ENCODE results near the gene WFDC8.

WFDC8 gene

DNA sequence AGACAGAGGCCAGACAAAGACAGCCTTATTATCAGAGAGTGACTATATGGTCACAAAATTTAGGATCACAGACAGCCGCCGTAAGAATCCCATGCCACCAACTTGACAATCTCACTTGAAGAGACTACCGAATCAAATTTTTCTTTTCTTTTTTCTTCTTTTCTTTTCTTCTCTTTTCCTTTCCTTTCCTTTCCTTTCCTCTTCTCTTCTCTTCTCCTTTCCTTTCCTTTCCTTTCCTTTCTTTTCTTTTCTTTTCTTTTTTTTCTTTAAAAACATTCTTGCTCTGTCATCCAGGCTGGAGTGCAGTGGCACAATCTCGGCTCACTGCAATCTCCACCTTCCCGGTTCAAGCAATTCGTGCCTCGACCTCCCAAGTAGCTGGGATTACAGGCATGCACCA is 30.7 kb downstream of the WFDC8 start:
- DNase-seq (ENCODE audit: low spot score): no peak

DNA sequence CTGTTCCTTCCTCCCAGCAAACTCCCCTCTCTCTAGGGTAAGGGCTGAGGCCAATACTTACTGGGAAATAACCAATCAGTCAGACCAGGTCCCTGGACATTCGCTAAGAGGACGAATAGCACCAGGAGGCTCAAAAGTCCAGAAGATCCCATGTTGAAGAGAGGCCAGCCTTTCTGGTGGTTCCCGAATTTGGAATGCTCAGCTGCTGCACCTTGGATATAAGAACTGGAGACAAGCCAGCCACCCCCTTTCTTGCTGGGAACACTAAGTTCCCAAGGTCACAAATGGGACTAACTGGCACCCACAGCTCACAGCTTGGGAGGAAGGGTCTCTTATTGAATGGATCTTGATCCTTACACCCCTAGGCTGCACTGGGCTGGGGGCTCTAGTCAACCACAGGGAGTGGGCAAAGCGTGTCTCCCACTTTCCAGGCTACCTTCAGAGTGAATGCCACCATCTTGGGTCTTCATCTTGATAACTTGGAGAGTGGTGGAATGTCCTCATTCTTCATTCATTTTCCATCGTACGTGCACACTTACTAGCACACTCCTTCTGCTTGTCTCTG is 31.8 kb downstream of the WFDC8 start, which contains the start of gene EPPIN:
Gene EPPIN, minus strand, starts transcription at position 196 of the 565 bp plus-strand sequence. Its CDS starts 44 bp downstream, at position 152.
- DNase-seq (ENCODE audit: low spot score): no peak

DNA sequence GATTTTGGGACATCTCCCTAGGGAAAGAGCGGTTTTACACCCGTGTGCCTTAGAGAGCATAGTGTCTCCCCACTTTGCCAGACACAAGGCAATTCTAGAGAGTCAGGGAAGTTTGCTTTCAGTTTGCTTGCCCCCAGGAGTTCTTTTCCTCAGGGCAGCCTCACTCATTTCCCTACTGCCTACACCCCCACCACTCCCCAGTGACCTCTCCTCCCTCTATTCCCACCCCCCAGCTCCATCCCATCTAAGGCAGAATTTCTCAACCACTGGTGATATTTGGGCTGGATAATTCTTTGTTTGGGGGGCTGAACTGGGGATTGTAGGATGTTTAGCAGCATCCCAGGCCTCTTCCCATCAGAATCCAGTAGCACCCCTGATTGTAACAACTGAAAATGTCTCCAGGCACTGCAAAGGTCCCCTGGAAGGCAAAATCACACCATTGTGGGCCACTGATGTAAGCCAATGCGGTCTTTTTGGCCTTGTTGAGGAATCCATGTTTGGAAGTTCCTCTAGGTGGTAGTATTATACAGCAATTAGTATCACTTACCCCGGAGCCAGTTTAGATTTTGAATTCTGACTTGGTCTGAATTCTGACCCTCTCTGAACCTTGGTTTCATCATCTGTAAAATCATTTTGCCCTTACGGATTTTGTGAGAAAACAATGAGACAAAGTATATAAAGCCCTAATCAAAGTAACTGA is 33.2 kb downstream of the WFDC8 start:
- peak; percentile 30 for DNase-seq (ENCODE audit: low spot score)

DNA sequence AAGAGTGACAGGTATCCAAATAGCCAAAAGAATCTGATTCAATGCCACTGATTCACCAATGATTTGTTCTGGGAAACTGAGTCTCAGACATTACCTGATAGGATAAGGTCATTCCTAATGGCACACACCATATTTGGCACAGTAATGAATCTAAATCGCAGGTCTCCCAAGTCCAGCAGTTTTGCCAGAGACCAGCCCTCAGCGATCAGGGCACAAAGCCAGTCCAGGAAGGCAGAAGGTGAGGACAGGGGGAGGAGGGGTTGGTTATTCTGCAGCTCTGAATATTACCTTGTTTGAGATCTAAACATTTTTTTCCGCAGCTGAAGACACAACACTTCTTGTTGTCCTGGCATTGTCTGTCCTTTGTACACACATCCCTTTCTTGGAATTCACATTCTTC is 33.7 kb downstream of the WFDC8 start:
- no peak for DNase-seq (ENCODE audit: low spot score)

DNA sequence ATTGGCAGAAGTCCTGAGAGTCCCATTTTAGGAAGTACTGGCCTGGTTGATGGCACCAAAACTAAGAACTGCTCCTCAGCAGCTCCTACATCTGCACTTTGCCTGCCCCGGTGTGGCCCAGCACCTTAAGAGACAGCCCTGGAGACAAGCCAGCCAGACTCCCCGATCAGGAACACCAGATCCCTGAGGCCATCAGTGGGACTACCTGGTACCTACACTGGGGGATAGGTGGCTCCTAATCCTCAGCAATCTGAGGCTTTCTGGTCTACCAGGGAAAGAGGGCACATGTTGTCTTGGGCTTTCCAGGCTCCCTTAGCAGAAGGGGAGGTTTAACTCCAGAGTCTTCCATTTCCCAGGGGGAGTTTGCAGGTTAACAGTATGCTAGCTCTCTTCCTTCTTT is 39.7 kb downstream of the WFDC8 start, which contains the start of gene WFDC6:
Gene WFDC6, minus strand, starts transcription at position 101 of the 400 bp plus-strand sequence. Its CDS starts 75 bp downstream, at position 26.
- DNase-seq (ENCODE audit: low spot score): no peak

DNA sequence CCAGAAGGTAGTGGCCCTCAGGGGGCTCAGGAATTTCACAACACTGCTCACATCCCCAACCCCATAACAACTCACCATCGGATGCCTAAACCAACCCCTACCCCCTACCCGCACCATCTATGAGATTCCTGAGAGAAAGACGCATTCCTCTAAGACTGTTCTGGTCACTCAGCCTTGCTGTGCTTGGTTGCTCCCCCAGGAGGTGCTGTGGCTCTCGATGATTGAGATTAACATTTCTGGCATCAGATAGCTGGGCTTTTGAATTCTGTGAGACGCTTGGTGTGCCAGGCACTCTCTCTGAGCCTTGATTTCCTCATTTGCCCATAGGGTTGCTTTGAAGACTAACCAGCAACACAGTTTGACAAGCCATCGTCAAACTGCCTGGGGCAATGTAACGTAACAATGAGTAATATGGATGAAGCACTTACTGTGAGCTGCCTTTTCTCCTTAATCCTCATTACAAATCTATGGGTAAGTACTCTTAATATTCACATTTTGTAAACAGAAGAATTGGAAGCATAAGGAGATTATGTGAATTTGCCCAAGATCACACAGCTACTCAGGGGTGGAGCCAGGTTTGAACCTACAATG is 40.8 kb downstream of the WFDC8 start:
- DNase-seq (ENCODE audit: low spot score): no peak

DNA sequence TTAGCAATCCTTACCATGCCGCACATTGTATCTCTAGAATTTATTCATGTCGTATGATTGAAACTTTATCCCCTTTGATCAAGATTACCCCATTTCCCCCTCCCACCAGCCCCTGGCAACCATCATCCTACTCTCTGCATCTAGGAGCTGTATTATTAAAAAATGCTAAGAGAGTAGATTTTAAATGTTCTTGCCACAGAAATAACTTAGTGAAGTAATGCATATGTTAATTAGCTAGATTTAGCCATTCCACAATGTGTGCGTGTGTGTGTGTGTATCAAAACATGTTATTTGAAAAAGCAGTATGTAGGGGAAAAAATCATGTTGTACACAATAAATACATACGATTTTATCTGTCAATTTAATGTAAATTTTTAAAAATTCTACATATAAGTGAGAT is 51.8 kb downstream of the WFDC8 start:
- no peak for DNase-seq (ENCODE audit: low spot score)

DNA sequence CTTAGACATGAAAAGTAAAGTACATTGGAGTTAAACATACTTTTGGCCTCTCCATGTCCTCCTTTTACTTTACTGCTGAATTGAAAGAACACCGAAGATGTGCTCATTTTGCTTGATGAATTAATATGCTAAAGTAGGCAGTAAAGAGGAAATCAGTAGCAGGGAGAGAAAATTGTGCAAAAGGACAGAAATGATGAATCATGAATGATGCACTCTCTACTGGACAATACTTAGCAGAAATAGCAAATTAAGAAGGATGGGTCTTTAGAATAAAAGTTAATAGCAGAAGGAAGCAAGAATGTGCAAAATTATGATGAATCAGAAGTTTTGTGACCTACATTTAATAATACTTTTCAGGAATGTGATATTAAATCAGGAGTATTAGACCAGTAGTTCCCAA is 55.3 kb downstream of the WFDC8 start:
- DNase-seq (ENCODE audit: low spot score): no peak

DNA sequence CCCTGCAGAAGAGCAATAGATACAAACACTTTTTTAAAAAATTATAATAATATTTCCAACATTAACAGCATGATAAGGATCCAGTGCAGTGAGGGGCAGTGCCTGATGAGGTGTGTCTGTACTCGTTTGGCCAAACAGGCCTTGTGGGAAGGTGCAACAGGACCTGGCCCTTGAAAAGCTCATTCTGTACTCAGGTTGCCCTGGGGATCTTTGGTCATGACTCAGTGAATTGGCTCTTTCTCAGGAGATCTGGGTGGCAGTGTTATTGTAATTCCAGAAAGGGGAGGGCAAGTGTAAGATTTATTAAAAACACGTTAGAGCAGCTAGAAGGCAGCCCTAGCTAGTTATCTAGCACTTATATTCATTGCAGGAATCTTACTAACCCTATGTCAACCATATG is 60.8 kb downstream of the WFDC8 start:
- no peak for DNase-seq (ENCODE audit: low spot score)

DNA sequence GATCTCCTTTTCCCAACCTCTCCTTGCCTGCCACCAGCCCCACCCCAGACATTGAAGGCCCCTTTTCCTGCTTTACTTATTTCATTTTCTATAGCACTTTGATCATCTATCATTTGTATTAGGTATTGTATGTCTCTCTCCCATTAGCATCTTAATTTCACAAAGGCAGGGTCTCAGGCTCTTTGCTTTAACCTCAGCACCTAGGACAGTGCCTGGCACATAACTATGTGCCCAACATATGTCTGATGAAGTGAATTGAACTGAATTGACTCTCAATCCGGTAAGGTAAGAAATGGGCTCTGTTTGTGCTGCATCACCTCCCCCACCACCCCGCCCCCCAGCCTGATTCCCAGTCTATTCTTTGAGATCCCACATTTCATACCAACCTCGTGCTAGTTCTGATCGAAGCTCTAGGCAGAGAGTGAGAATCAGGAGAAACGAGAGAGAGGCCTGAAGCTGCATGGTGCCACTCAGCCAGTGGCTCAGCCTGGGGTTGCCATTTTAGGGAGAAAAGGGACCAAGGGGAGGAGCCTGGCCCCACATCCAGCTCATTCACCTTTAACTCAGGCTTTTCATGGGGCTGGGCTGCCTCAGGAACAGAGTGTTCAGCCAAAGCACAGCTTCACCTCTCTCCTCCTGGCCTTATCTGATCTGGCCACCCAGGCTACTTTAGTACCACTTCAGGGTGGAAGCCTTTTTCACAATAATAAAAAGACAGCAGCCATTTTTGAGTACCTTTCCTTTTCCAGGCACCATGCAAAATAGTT is 63.8 kb downstream of the WFDC8 start, which contains the start of gene SPINT3:
Gene SPINT3, minus strand, starts transcription at position 476 of the 767 bp plus-strand sequence. Its CDS starts 14 bp downstream, at position 462.
- DNase-seq (ENCODE audit: low spot score): no peak

DNA sequence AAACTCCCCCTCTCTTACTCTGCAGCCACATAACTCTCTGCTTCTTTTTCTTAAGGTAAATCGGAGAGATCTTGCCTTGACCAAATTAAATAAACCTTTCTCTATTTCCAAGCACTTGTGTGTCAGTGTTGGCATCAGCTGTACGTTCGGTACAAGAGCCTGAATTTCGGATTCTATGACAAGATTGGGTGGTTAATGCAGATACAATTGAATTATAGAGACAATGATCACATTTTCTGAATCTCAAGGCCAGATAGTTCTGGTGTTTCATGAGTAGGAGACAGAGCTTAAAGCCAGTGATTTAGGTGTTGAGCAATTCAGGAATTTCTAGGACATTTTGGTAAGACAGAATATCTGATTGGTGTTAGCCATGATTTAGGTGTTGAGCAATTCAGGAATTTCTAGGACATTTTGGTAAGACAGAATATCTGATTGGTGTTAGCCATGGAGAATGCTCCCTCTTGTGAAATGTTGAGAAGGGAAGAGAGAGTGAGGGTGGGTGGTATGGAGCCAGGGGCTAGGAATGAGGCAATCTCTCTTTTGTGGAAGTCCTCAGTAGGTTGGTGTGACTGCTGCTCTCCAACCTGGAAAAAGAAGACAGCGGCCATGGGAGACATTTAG is 68.7 kb downstream of the WFDC8 start:
- DNase-seq (ENCODE audit: low spot score): no peak

DNA sequence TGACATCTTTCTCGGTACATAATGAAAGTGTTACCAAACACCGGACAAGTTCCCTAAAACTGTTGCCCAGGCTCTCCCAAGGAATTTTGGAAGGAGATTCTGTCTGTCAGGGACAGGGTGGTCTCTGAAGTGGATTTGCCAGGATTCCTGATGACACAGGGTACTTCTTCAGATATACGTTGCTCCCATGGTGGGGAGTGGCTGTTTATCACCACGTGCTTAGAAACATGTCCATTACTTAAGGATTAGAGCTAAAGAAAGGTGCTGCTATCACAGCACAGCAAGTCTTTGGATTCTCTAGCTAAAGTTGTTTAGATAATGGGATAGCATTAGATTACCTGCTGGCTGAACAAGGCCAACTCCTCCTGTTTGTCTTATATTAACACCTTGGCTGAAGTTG is 70.0 kb downstream of the WFDC8 start:
- DNase-seq (ENCODE audit: low spot score): no peak

DNA sequence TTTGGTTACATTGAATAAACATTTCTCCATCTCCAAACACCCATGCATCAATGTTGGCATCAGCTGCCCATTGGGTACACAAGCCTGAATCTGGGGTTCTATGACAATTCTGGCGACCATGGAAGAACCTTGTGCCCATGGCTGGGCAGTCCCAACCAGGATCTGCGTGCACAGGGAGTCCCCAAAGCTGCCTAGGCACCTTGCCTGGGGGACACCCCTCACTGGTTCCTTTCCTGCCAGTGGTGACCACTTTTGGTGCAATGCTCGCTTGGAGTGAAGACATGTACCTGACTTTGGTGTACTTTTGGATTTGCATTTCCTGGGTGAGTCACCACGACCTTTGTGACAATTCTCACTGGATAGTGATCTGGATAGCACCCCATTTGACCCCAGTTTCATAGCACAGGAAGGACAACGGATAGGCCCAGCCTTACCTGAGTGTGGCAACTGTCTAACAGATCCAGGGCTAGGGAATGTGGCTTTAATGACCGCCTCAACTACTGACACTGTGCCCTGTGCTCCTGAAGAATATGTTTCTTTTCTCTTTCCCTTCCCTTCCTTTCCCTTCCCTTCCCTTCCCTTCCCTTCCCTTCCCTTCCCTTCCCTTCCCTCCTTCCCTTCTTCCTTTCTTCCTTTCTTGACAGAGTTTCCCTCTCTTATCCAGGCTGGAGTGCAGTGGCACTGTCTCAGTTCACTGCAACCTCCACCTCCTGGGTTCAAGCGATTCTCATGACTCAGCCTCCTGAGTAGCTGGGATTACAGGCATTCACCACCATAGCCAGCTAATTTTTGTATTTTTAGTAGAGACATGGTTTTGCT is 70.8 kb downstream of the WFDC8 start:
- no peak for DNase-seq (ENCODE audit: low spot score)

DNA sequence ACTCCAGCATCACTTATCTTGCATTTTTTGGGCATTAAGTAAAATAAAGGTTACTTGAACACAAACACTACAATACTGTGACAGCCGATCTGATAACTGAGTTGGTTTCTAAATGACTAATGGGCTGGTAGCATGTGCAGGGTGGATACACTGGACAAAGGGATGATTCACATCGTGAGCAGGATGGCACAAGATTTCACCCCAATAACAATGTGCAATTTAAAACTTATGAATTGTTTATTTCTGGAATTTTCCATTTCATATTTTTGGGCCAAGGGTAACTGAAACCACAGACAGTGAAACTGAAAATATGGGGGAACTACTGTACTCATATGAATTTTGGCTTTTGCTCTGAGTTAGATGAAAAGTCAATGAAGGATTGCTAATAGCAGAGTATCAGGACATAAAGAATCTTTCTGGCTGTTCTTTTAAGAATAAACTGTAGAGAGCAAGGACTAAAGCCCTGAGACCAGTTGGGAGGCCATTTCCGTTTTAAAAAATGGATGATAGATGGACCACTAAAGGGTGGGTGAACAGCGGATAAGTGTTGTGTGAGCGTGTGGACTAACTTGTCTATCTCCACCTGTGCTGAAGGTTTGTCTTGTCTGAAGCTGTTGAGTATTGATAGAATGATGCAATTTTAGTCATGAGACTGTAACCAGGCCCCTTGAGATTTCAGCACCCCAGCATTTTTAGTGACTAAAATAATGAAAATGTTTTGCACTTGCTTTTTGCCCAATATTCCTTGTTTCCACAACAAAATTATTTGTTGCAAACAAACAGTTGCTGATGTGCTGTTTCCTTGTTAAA is 71.9 kb downstream of the WFDC8 start:
- DNase-seq (ENCODE audit: low spot score): no peak

DNA sequence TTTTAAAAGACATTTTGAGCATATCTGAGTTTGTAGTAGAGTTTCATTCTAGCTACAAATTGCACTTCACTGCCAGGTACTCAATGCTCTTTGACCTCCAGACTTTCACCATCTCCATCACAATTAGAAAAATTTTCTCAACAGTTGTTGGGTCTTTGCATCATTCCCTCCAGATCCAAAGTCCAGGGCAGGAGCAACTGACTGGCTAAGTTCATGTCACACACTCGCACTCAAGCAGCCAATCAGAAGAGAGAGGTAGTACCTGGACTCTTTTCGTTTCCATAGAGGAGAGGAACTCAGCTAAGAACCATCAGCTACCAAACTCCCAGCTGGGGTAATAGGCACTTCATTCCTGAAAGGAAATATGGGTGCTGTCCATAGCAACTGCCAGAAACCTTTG is 72.7 kb downstream of the WFDC8 start:
- no peak for DNase-seq (ENCODE audit: low spot score)

DNA sequence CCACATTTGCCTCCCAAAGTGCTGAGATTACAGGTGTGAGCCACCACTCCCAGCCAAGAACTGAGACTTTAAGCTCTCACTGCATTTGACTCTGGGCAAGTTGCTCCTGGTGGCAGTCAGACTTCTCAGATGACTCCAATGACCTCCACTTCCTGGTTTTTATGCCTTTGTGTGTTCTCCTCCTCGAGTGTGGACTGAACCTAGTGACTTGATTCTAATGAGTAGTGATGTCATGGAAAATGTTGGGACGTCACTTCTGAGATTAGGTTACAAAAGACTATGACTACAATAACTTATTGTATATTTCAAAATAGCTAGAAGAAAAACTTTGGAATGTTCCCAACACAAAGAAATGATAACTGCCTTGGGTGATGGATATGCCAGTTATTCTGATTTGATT is 75.7 kb downstream of the WFDC8 start:
- no peak for DNase-seq (ENCODE audit: low spot score)

DNA sequence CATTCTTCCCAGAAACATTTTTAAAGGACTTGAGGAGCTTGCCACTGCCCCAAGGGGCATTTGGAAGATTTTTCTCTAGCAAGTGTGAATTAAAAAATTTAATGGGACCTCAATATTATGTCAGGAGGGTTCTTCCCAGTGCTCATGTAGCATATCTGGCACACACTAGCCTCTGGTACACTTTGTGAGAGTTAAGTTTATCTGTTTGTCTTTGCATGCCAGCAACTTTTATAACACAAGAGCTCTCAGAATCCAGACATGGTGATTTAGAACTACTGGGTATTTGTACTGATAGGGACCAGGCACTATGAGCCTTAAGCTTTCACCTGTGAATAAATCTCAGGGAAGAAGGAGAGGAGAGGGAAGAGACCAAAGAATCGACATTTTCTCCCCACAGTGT is 76.5 kb downstream of the WFDC8 start:
- DNase-seq (ENCODE audit: low spot score): no peak
